Endodermal cell (in vitro differentiated cells): ENCODE results near the gene GTF2F1. TPM values are rescaled to one million over a fixed set of nuclear protein-coding genes. Genes with fewer than 3 reads are reported as not detected.
A peak's percentile ranks its signal among the peaks of the same experiment; 100 is the strongest.

Experiments used
- DNase-seq: peaks from one replicate; pipeline ENCODE4 v3.0.0-alpha.2; 2017
- H3K27ac ChIP-seq: 2 replicates; pipeline ENCODE4 v1.5.1; 2013; ENCODE audit warnings: mild to moderate bottlenecking, low read depth, low read length, moderate library complexity
- H3K27me3 ChIP-seq: 2 replicates; pipeline ENCODE4 v1.6.1; 2013; ENCODE audit warnings: mild to moderate bottlenecking, low read length, moderate library complexity; ENCODE audit not compliant: insufficient read depth, control insufficient read depth, poor library complexity, severe bottlenecking
- H3K36me3 ChIP-seq: 2 replicates; pipeline ENCODE4 v1.7.0; 2013; ENCODE audit warnings: mild to moderate bottlenecking, low read length, moderate library complexity; ENCODE audit not compliant: control insufficient read depth, insufficient read depth
- H3K4me1 ChIP-seq: one replicate; pipeline ENCODE4 v1.7.0; 2013; ENCODE audit warnings: low read length; ENCODE audit not compliant: control insufficient read depth, insufficient read depth
- H3K4me3 ChIP-seq: 2 replicates; pipeline ENCODE4 v1.5.1; 2013; ENCODE audit warnings: mild to moderate bottlenecking, low read length, moderate library complexity
- H3K9ac ChIP-seq: 2 replicates; pipeline ENCODE4 v1.6.1; 2013; ENCODE audit warnings: mild to moderate bottlenecking, low read length, moderate library complexity; ENCODE audit not compliant: poor library complexity, severe bottlenecking; ENCODE audit errors: extremely low read depth
- H3K9me3 ChIP-seq: 2 replicates; pipeline ENCODE4 v1.6.1; 2013; ENCODE audit warnings: mild to moderate bottlenecking, low read length, moderate library complexity; ENCODE audit not compliant: control insufficient read depth
- H3K27ac Mint-ChIP-seq: 2 replicates; pipeline ENCODE4 v1.8.0; 2020; ENCODE audit warnings: mixed read lengths
- H3K27me3 Mint-ChIP-seq: 2 replicates; pipeline ENCODE4 v1.8.0; 2021; ENCODE audit warnings: mild to moderate bottlenecking, mixed read lengths; ENCODE audit not compliant: insufficient read depth
- H3K36me3 Mint-ChIP-seq: 2 replicates; pipeline ENCODE4 v1.8.0; 2020; ENCODE audit warnings: low read depth, mixed read lengths
- H3K4me1 Mint-ChIP-seq: 2 replicates; pipeline ENCODE4 v1.8.0; 2020; ENCODE audit warnings: mixed read lengths
- H3K4me3 Mint-ChIP-seq: 2 replicates; pipeline ENCODE4 v1.8.0; 2020; ENCODE audit warnings: mild to moderate bottlenecking, moderate library complexity, mixed read lengths
- H3K9me3 Mint-ChIP-seq: 2 replicates; pipeline ENCODE4 v1.8.0; 2020; ENCODE audit warnings: mild to moderate bottlenecking, mixed read lengths
- CTCF ChIP-seq: fragments of 200-600 bp; sonication (generic); conservative IDR thresholded peaks from 2 replicates; pipeline ENCODE4 v1.5.0; 2021; ENCODE audit warnings: antibody characterized with exemption, mild to moderate bottlenecking
- WGBS, 2 experiments: methylation state at CpG; one replicate each; pipeline versions ENCODE4 v1.1.5 to v1.1.7; 2013; ENCODE audit warnings: missing lambda C conversion rate in 2 of 2, mixed read lengths in 1 of 2; ENCODE audit not compliant: insufficient coverage in 1 of 2, insufficient read length in 1 of 2; 5-methylcytosine and 5-hydroxymethylcytosine counted together
- total RNA-seq, 2 donors: library from RNA; stranded (reverse); fragmentation: NEBNext Ultra II Directional in 1 of 2; extraction: Animal tissue kit (Norgen Biotek cat#: 25700) in 1 of 2; gene quantifications; 2 replicates in 1 of 2; 3 replicates in 1 of 2; pipeline ENCODE4 v1.2.1, GENCODE V29; 2021

GTF2F1 gene
- total RNA-seq, 2 donors from 2014 or later, result 59.2 to 66.4 TPM

DNA sequence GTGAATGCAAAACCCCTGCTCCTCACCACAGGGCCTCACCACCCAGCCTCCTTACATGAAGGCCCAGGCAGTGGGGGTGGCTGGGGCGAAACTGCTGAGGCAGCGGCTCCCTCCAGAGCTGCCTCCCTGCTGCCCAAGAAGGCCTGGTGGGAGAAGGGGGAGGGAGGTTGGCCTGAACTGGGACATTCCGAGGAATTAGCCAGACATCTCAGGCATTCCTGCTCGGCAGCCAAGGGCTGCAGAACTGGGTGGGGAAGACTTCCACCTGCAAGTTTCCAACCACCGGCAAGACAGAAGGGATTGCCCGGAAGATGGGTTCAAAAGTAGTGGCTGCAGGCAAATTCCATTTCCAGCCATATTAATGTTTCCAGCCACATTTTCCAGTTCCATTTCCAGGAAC is 14.9 kb downstream of the GTF2F1 start:
- no peak for TF ChIP-seq CTCF
- no peaks in the 10 kb centered on the region for H3K27me3 ChIP-seq
- H3K27ac Mint-ChIP-seq, result no peak overlapping the region
- peaks cover 5% of the 10 kb centered on the region for H3K4me1 Mint-ChIP-seq
- H3K4me3 ChIP-seq, result no peak overlapping the region
- peaks cover 46% of the 10 kb centered on the region for H3K36me3 ChIP-seq
- peaks cover 13% of the 10 kb centered on the region for H3K9me3 Mint-ChIP-seq
- no peak overlapping the region for H3K27ac ChIP-seq
- H3K36me3 Mint-ChIP-seq, result peaks cover 48% of the 10 kb centered on the region
- no peak overlapping the region for H3K9ac ChIP-seq
- 88 to 100% methylated on average over 1 to 6 of the region's 6 CpGs for WGBS, 2 experiments
- H3K4me1 ChIP-seq, result peaks cover 5% of the 10 kb centered on the region
- H3K9me3 ChIP-seq, result peaks cover 11% of the 10 kb centered on the region
- no peak overlapping the region for H3K4me3 Mint-ChIP-seq
- no peaks in the 10 kb centered on the region for H3K27me3 Mint-ChIP-seq
- peak; percentile 79 for DNase-seq

DNA sequence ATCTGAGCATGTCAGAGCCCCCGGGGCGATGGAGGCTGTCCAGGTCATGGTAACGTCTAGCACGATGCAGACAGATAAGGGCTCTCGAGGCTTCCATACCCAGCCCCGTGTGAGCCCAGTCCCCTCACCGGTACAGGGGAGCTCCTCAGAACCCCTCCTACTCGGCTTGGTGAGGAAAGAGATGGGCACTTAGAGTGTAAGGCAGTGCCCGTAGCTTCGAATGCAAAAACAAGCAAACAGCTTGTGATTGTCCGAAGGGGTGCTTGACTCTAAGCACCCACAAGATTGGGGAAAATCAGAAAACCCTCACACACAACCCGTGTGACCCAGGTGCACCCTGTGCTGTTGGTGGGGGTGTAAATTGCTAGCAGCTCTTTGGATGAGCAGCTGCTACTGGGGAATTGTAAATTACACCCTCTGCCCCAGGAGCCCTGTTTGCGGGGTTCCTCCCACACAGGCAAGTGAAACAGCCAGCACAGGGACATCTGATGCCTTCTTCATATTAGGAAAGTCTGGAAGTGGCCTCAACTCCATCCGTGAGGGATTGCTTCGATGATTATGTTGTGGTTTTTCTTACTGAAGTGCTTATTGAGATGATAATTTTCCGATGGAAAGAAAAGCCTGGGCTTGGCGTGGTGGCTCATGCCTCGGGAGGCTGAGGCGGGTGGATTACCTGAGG is 16.3 kb downstream of the GTF2F1 start:
- no peak for TF ChIP-seq CTCF
- Histone ChIP-seq H3K9me3 (peaks cover 11% of the 10 kb centered on the region), H3K4me1 (peaks cover 5% of the 10 kb centered on the region), H3K27me3 (no peaks in the 10 kb centered on the region), H3K4me3 (no peak overlapping the region), H3K27ac (no peak overlapping the region), H3K9ac (no peak overlapping the region), H3K36me3 (peaks cover 33% of the 10 kb centered on the region)
- Mint-ChIP-seq H3K36me3 (peaks cover 36% of the 10 kb centered on the region), H3K9me3 (peaks cover 11% of the 10 kb centered on the region), H3K4me3 (no peak overlapping the region), H3K4me1 (peaks cover 8% of the 10 kb centered on the region), H3K27me3 (no peaks in the 10 kb centered on the region), H3K27ac (no peak overlapping the region)
- 92% methylated on average over 16 to 19 of the region's 19 CpGs for WGBS, 2 experiments
- no peak for DNase-seq

DNA sequence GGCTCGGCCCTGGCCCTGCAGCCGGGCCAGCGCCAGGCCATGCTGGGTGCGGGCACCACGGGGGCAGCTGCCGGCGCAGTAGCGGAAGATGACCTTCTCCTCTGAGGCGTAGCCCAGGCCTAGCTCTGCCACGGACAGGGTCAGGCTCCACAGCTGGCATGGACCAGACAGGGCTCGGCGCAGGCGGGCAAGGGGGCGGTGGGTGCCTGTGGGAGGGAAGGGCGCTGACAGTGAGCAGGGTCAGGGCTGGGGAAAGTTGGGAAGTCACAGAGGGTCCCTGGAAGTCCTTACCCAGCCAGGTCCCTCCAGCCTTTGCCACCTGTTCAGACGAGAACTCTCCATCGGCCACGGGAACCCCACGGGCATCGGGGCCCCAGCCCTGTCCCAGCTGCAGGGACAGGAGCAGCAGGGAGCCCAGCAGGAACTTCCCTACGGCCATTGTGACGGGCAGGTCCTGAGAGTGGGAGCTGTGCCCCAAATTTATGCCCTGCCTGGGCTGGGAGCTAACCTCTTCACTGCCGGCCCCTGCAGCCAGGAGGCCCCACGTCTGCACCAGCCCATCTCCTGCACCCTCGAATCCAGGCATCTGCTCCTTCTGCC is 17.5 kb downstream of the GTF2F1 start, which contains the start of gene PSPN:
Gene PSPN (minus strand): TSS at position 523 of the 600 bp plus-strand sequence. CDS start 84 bp downstream, at position 439.
- H3K27me3 Mint-ChIP-seq, result no peaks in the 10 kb centered on the region
- no peak within 1 kb of the TSS for H3K27ac Mint-ChIP-seq
- Histone ChIP-seq H3K4me3 (no peak within 1 kb of the TSS), H3K27me3 (no peaks in the 10 kb centered on the region), H3K36me3 (peaks cover 23% of the 10 kb centered on the region), H3K4me1 (peaks cover 5% of the 10 kb centered on the region), H3K9ac (no peak within 1 kb of the TSS), H3K9me3 (peaks cover 10% of the 10 kb centered on the region), H3K27ac (no peak within 1 kb of the TSS)
- TF ChIP-seq CTCF, result no peak
- peaks cover 8% of the 10 kb centered on the region for H3K4me1 Mint-ChIP-seq
- no peak for DNase-seq
- H3K4me3 Mint-ChIP-seq, result no peak within 1 kb of the TSS
- H3K9me3 Mint-ChIP-seq, result peaks cover 9% of the 10 kb centered on the region
- peaks cover 25% of the 10 kb centered on the region for H3K36me3 Mint-ChIP-seq
- WGBS, 2 experiments, result 93 to 96% methylated on average over 8 to 25 of the region's 25 CpGs
